ENCODE data around the gene RELL2.

Gene RELL2

GRCh38 chr5:141611289-141611688 is 25.5 kb upstream of the RELL2 start:
- H3K4me2 ChIP-seq (ENCODE audit: low read length) = no peak overlapping the region
- peaks cover 16% of the 10 kb centered on the region for H3K36me3 ChIP-seq (ENCODE audit: control insufficient read depth, low read length)
- H3K27ac ChIP-seq (ENCODE audit: low read depth, low read length) = no peak overlapping the region
- no peaks in the 10 kb centered on the region for H3K27me3 ChIP-seq (ENCODE audit: control insufficient read depth, low read length)
- no peaks in the 10 kb centered on the region for H3K9me2 ChIP-seq (replicated peaks; ENCODE audit: control insufficient read depth, low read length)
- H3F3A ChIP-seq (ENCODE audit: control insufficient read depth, insufficient read depth) = peaks cover 8% of the 10 kb centered on the region
- no peak for TF ChIP-seq EZH2phosphoT487 (IDR thresholded peaks at IDR 0.05; ENCODE audit: borderline replicate concordance, low read length)
- TF ChIP-seq, protein P1, sequence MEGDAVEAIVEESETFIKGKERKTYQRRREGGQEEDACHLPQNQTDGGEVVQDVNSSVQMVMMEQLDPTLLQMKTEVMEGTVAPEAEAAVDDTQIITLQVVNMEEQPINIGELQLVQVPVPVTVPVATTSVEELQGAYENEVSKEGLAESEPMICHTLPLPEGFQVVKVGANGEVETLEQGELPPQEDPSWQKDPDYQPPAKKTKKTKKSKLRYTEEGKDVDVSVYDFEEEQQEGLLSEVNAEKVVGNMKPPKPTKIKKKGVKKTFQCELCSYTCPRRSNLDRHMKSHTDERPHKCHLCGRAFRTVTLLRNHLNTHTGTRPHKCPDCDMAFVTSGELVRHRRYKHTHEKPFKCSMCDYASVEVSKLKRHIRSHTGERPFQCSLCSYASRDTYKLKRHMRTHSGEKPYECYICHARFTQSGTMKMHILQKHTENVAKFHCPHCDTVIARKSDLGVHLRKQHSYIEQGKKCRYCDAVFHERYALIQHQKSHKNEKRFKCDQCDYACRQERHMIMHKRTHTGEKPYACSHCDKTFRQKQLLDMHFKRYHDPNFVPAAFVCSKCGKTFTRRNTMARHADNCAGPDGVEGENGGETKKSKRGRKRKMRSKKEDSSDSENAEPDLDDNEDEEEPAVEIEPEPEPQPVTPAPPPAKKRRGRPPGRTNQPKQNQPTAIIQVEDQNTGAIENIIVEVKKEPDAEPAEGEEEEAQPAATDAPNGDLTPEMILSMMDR (IDR thresholded peaks at IDR 0.05; ENCODE audit: low read depth, low read length, poor library complexity, severe bottlenecking) = no peak
- H3K79me2 ChIP-seq (ENCODE audit: control insufficient read depth, low read length) = peaks cover 94% of the 10 kb centered on the region
- H3K4me1 ChIP-seq (ENCODE audit: control insufficient read depth, low read length) = peaks cover 64% of the 10 kb centered on the region
- peaks cover 15% of the 10 kb centered on the region; the same call in 1 of the 2 replicates for H4K20me1 ChIP-seq (ENCODE audit: control insufficient read depth, insufficient read depth, low read depth, low read length)
- no peak overlapping the region for H3K4me3 ChIP-seq (ENCODE audit: low read length)
- H3K9me3 ChIP-seq (ENCODE audit: control insufficient read depth, insufficient read depth, low read length) = no peaks in the 10 kb centered on the region

GRCh38 chr5:141613344-141613743 is 23.5 kb upstream of the RELL2 start:
- no peaks in the 10 kb centered on the region for H3K9me3 ChIP-seq (ENCODE audit: control insufficient read depth, insufficient read depth, low read length)
- H3K4me2 ChIP-seq (ENCODE audit: low read length) = peak overlapping the region; percentile 22; the same call in 1 of the 2 replicates
- H3K9me2 ChIP-seq (replicated peaks; ENCODE audit: control insufficient read depth, low read length) = no peaks in the 10 kb centered on the region
- peaks cover 61% of the 10 kb centered on the region for H3K4me1 ChIP-seq (ENCODE audit: control insufficient read depth, low read length)
- no peaks in the 10 kb centered on the region for H3K27me3 ChIP-seq (ENCODE audit: control insufficient read depth, low read length)
- no peak overlapping the region for H3K4me3 ChIP-seq (ENCODE audit: low read length)
- peaks cover 95% of the 10 kb centered on the region for H3K79me2 ChIP-seq (ENCODE audit: control insufficient read depth, low read length)
- peaks cover 7% of the 10 kb centered on the region; the same call in 1 of the 2 replicates for H3F3A ChIP-seq (ENCODE audit: control insufficient read depth, insufficient read depth)
- H3K27ac ChIP-seq (ENCODE audit: low read depth, low read length) = no peak overlapping the region
- TF ChIP-seq, protein P1 (IDR thresholded peaks at IDR 0.05; ENCODE audit: low read depth, low read length, poor library complexity, severe bottlenecking) = no peak
- TF ChIP-seq EZH2phosphoT487 (IDR thresholded peaks at IDR 0.05; ENCODE audit: borderline replicate concordance, low read length) = no peak
- peaks cover 23% of the 10 kb centered on the region for H3K36me3 ChIP-seq (ENCODE audit: control insufficient read depth, low read length)
- H4K20me1 ChIP-seq (ENCODE audit: control insufficient read depth, insufficient read depth, low read depth, low read length) = peaks cover 7% of the 10 kb centered on the region; the same call in 1 of the 2 replicates

DNA sequence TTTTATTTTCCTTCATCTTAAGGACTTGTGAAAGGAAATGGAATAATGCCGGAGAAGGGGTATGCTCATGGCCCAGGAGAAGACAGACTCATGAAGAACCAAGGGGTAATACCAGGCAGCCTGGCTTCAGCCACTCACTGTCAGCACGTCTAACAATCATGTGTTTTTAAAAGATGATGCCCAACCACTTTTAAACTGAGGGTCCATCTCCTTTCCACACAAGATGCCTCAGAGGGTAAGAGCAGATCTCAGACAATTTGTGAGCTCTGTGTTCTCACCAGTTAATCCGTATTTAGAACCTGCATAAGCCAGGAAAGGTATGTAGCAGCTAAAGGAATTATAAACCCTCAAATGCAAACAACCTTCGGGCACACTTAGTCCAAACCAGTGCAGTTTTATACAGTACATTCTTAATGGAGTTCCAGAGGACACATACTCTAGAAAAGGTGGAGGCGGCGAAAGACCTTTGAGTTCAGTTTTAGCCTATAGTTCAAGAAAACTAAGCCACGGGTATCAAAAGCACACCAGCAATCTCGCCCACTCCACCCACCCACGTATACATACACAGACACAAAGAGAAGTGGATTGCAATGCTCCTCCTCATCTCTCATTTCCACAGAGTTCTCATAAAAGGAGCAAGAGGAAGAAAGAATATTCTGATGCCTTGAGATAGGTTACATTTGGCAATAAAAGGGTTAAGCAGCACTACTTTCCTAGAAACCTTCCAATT is 20.6 kb upstream of the RELL2 start:
- Histone ChIP-seq H3K79me2 (ENCODE audit: control insufficient read depth, low read length) (peaks cover 74% of the 10 kb centered on the region), H3K4me1 (ENCODE audit: control insufficient read depth, low read length) (peaks cover 52% of the 10 kb centered on the region)

More for the DNA sequence above, 20.6 kb upstream of the RELL2 start:
- H3K27ac ChIP-seq (ENCODE audit: low read depth, low read length) = no peak overlapping the region
- H4K20me1 ChIP-seq (ENCODE audit: control insufficient read depth, insufficient read depth, low read depth, low read length) = peaks cover 7% of the 10 kb centered on the region; the same call in 1 of the 2 replicates
- no peaks in the 10 kb centered on the region for H3K27me3 ChIP-seq (ENCODE audit: control insufficient read depth, low read length)
- peak overlapping the region; percentile 71 for H3K4me3 ChIP-seq (ENCODE audit: low read length)
- H3K9me3 ChIP-seq (ENCODE audit: control insufficient read depth, insufficient read depth, low read length) = no peaks in the 10 kb centered on the region
- H3F3A ChIP-seq (ENCODE audit: control insufficient read depth, insufficient read depth) = peaks cover 16% of the 10 kb centered on the region
- TF ChIP-seq, protein P1 (IDR thresholded peaks at IDR 0.05; ENCODE audit: low read depth, low read length, poor library complexity, severe bottlenecking) = no peak
- TF ChIP-seq EZH2phosphoT487 (IDR thresholded peaks at IDR 0.05; ENCODE audit: borderline replicate concordance, low read length) = no peak
- H3K36me3 ChIP-seq (ENCODE audit: control insufficient read depth, low read length) = peaks cover 41% of the 10 kb centered on the region
- H3K9me2 ChIP-seq (replicated peaks; ENCODE audit: control insufficient read depth, low read length) = no peaks in the 10 kb centered on the region
- H3K4me2 ChIP-seq (ENCODE audit: low read length) = peak overlapping the region; percentile 71

All from DOHH2 (cell line).